Cardiac septum (tissue), 1 donor: ENCODE results near the gene EPHA4. TPM values are rescaled to one million over a fixed set of nuclear protein-coding genes. Genes with fewer than 3 reads are reported as not detected.

Experiments
- DNase-seq: peaks from one replicate; pipeline ENCODE4 v3.0.0-alpha.2; 2020; ENCODE audit warnings: low spot score
- intact Hi-C: fragments of 100-400 bp; cut with DNase I; formaldehyde crosslinking; loops from one replicate; pipeline ENCODE4 v1.14.0; 2022
- long read RNA-seq: library from polyadenylated mRNA; unstranded; transcript quantifications from one replicate; pipeline ENCODE4 v2.0.0, GENCODE V29; 2021
- total RNA-seq: library from RNA; stranded (reverse); fragmentation: NEBNext Ultra II Directional; extraction: Animal tissue kit (Norgen Biotek cat#: 25700); gene quantifications from one replicate; pipeline ENCODE4 v1.2.1, GENCODE V29; 2021
- donor health status: DM: no; HTN: no; CAD: no.

EPHA4 gene
- total RNA-seq = 72.6 TPM
- long read RNA-seq, transcript EPHA4-211 (2 exons, 2,893 nt) = major isoform, 6 of 67 reads
- long read RNA-seq, partial matches to known transcripts = 47 of 67 reads
- long read RNA-seq, other reads (novel, unspliced or antisense) = 14 of 67 reads

- intact Hi-C loops = loop anchor here (2.0 to 10.0 kb wide), 8 partner anchors 45 to 1836 kb away; no protein-coding TSS in a partner anchor
These were observed at the start of gene EPHA4 for GRCh38 chr2:221572219-221572820. Gene EPHA4 (minus strand): TSS chr2:221572304. CDS start chr2:221572248, 56 bp downstream.

GRCh38 chr2:221618007-221618406 lies 45.9 kb upstream of the EPHA4 start:
- intact Hi-C loops = no loop called here
- DNase-seq = no peak

More at GRCh38 chr2:221572219-221572820, at the start of gene EPHA4:
- peak; percentile 92 for DNase-seq

GRCh38 chr2:221616561-221616960 lies 44.5 kb upstream of the EPHA4 start:
- DNase-seq = no peak
- intact Hi-C loops = no loop called here

GRCh38 chr2:221614274-221614673 lies 42.2 kb upstream of the EPHA4 start:
- DNase-seq = no peak
- intact Hi-C loops = no loop called here

GRCh38 chr2:221612800-221613199 lies 40.7 kb upstream of the EPHA4 start:
- intact Hi-C loops = no loop called here
- DNase-seq = no peak

GRCh38 chr2:221612161-221612560 lies 40.1 kb upstream of the EPHA4 start:
- no peak for DNase-seq
- intact Hi-C loops = no loop called here

- intact Hi-C loops = no loop called here
- no peak for DNase-seq
These were observed 38.6 kb upstream of the EPHA4 start for GRCh38 chr2:221610675-221611074.

GRCh38 chr2:221610255-221610654 lies 38.2 kb upstream of the EPHA4 start:
- DNase-seq = no peak
- intact Hi-C loops = no loop called here

- no peak for DNase-seq
- intact Hi-C loops = no loop called here
These were observed 36.3 kb upstream of the EPHA4 start for GRCh38 chr2:221608442-221608841.

GRCh38 chr2:221606424-221606823 lies 34.3 kb upstream of the EPHA4 start:
- intact Hi-C loops = no loop called here
- no peak for DNase-seq

GRCh38 chr2:221605751-221606240 lies 33.7 kb upstream of the EPHA4 start:
- no peak for DNase-seq
- intact Hi-C loops = no loop called here

- DNase-seq = no peak
- intact Hi-C loops = no loop called here
These were observed 30.8 kb upstream of the EPHA4 start for GRCh38 chr2:221602938-221603337.

GRCh38 chr2:221601376-221601775 lies 29.3 kb upstream of the EPHA4 start:
- intact Hi-C loops = no loop called here
- DNase-seq = no peak

GRCh38 chr2:221600388-221600787 lies 28.3 kb upstream of the EPHA4 start:
- intact Hi-C loops = no loop called here

GRCh38 chr2:221596192-221596591 lies 24.1 kb upstream of the EPHA4 start:
- no peak for DNase-seq
- intact Hi-C loops = no loop called here

More at GRCh38 chr2:221600388-221600787, 28.3 kb upstream of the EPHA4 start:
- no peak for DNase-seq

- DNase-seq = no peak
- intact Hi-C loops = no loop called here
These were observed 18.8 kb upstream of the EPHA4 start for GRCh38 chr2:221590861-221591365.

- intact Hi-C loops = no loop called here
- DNase-seq = no peak
These were observed 17.6 kb upstream of the EPHA4 start for GRCh38 chr2:221589696-221590095.

- intact Hi-C loops = no loop called here
- DNase-seq = no peak
These were observed 16.3 kb upstream of the EPHA4 start for GRCh38 chr2:221588306-221588985.

- intact Hi-C loops = no loop called here
These were observed 9.9 kb upstream of the EPHA4 start for GRCh38 chr2:221581986-221582385.

GRCh38 chr2:221574231-221574570 lies 2.1 kb upstream of the EPHA4 start:
- DNase-seq = no peak
- intact Hi-C loops = loop anchor here (5.0 to 10.0 kb wide), 6 partner anchors 47 to 1579 kb away; no protein-coding TSS in a partner anchor

More at GRCh38 chr2:221581986-221582385, 9.9 kb upstream of the EPHA4 start:
- DNase-seq = no peak
